NT2/D1 (cell line): ENCODE results near the gene FTO.

Experiments
- SUZ12 ChIP-seq: IDR thresholded peaks from 2 replicates; pipeline ENCODE4 v1.6.1; 2011; ENCODE audit not compliant: insufficient read length, insufficient read depth; ENCODE audit errors: extremely low read depth
- ZNF274 ChIP-seq: IDR thresholded peaks from 2 replicates; pipeline ENCODE4 v1.6.1; 2011; ENCODE audit warnings: mild to moderate bottlenecking, low read depth, low read length

GRCh38 chr16:53922067-53922806 lies 218.3 kb downstream of the FTO start:
- TF ChIP-seq SUZ12 (no peak), ZNF274 (no peak)
